Nephron progenitor cell (in vitro differentiated cells): ENCODE data around the gene ECHDC1.

ENCODE experiments used
- DNase-seq: peaks from one replicate; pipeline ENCODE4 v3.0.0; 2021
- H3K27ac Mint-ChIP-seq: 2 replicates; pipeline ENCODE4 v1.8.0; 2021; ENCODE audit warnings: mild to moderate bottlenecking, moderate library complexity, mixed read lengths
- H3K27me3 Mint-ChIP-seq: 2 replicates; pipeline ENCODE4 v1.8.0; 2021; ENCODE audit warnings: mild to moderate bottlenecking, low read depth, mixed read lengths; ENCODE audit not compliant: poor library complexity
- H3K36me3 Mint-ChIP-seq: 2 replicates; pipeline ENCODE4 v1.8.0; 2021; ENCODE audit warnings: low read depth, mixed read lengths
- H3K4me1 Mint-ChIP-seq: 2 replicates; pipeline ENCODE4 v1.8.0; 2021; ENCODE audit warnings: mixed read lengths
- H3K4me3 Mint-ChIP-seq: 2 replicates; pipeline ENCODE4 v1.8.0; 2021; ENCODE audit warnings: mild to moderate bottlenecking, moderate library complexity, mixed read lengths
- H3K9me3 Mint-ChIP-seq: 2 replicates; pipeline ENCODE4 v1.8.0; 2021; ENCODE audit warnings: mild to moderate bottlenecking, moderate library complexity, mixed read lengths
- CTCF ChIP-seq: fragments of 200-600 bp; sonication (generic); IDR thresholded peaks from 2 replicates; pipeline ENCODE4 v1.5.0; 2021; ENCODE audit warnings: antibody characterized with exemption

Gene ECHDC1

DNA sequence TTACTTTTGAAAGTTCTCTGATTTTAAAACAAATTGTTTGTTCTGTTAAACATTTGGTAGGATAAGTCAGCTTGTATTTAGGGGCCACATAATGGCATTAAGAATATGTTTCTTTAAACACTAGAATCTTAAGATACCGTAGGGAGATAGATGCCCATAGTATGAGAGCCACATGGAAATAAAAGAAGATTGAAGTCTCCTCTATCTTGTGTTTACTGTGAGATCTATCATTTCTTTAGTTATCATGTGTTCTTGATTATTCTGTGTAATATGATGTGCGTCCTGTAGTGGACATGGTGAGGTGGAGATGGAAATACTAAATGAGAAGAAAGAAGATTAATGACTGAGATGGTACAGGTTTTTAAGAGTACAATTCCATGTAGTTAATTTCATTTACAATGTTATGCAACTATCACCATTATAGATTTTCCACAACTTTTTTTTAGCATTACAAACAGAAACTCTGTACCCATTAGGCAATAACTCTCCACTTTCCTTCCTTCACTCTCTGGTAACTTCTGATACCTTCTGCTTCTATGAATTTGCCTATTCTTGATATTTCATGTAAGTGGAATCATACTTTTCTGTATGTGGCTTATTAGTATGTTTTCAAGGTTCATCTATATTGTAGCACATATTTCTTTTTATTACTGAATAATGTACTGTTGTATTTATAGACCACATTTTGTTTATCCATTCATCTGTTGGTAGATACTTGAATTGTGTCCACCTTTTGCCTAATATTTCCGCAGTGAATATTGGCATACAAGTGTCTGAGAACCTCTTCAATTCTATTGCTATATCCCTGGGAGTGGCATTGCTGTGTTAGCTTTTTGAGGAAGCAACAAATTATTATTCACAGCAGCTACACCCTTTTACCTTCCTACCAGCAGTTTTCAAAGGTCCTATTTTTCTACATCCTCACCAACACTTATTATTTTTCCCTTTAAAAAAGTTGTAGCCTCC lies 65.2 kb downstream of the ECHDC1 start:
- H3K36me3 Mint-ChIP-seq = peaks cover 33% of the 10 kb centered on the region
- H3K9me3 Mint-ChIP-seq = no peaks in the 10 kb centered on the region
- no peaks in the 10 kb centered on the region for H3K27me3 Mint-ChIP-seq
- no peak for DNase-seq
- H3K4me1 Mint-ChIP-seq = peaks cover 5% of the 10 kb centered on the region
- H3K4me3 Mint-ChIP-seq = no peak overlapping the region
- no peak overlapping the region for H3K27ac Mint-ChIP-seq
- no peak for TF ChIP-seq CTCF

GRCh38 chr6:127276331-127276730 lies 67.1 kb downstream of the ECHDC1 start:
- no peak overlapping the region for H3K4me3 Mint-ChIP-seq
- no peaks in the 10 kb centered on the region for H3K27me3 Mint-ChIP-seq
- H3K27ac Mint-ChIP-seq = no peak overlapping the region
- peaks cover 11% of the 10 kb centered on the region for H3K4me1 Mint-ChIP-seq
- TF ChIP-seq CTCF = no peak
- DNase-seq = no peak
- H3K9me3 Mint-ChIP-seq = no peaks in the 10 kb centered on the region
- H3K36me3 Mint-ChIP-seq = peaks cover 26% of the 10 kb centered on the region

DNA sequence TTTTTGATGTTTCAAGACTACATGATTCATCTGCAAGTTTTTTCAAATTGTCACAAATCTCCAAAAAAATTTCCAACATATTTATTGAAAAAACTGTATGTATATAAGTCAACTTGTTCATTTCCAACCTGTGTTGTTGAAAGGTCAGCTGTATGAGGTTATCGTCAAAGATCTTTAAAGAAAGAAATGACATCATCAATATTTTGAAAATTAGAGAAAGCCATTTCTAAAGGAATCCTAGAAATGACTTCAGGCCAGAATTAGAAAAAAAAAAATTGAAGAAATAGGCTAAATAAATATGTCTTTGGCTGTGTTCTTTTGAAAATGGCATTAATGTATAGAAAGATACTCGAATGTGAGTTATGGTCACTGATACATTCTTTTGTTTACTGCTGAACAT lies 69.9 kb downstream of the ECHDC1 start:
- no peaks in the 10 kb centered on the region for H3K9me3 Mint-ChIP-seq
- no peak for DNase-seq
- TF ChIP-seq CTCF = no peak
- H3K4me1 Mint-ChIP-seq = peaks cover 34% of the 10 kb centered on the region
- H3K27me3 Mint-ChIP-seq = peaks cover 2% of the 10 kb centered on the region
- no peak overlapping the region for H3K4me3 Mint-ChIP-seq
- peaks cover 39% of the 10 kb centered on the region for H3K36me3 Mint-ChIP-seq
- no peak overlapping the region for H3K27ac Mint-ChIP-seq

DNA sequence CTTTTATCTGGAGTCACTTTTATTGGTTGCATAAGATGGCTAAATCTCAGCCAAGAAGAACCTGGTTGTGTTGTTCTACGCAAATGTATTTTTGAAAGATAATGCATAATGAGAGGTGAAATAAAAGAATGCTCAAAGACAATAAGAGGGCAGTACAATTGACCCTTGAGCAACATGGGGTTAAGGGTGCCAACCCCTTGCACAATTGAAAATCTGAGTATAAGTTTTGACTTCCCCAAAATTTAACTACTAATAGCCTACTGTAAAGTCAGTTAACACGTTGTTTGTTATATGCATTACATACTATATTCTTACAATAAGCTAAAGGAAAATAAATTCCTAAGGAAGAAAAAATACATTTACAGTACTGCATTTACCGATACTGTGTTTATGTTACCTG lies 70.8 kb downstream of the ECHDC1 start:
- no peaks in the 10 kb centered on the region for H3K9me3 Mint-ChIP-seq
- peaks cover 2% of the 10 kb centered on the region for H3K27me3 Mint-ChIP-seq
- H3K4me3 Mint-ChIP-seq = no peak overlapping the region
- H3K4me1 Mint-ChIP-seq = peaks cover 39% of the 10 kb centered on the region
- H3K36me3 Mint-ChIP-seq = peaks cover 39% of the 10 kb centered on the region
- no peak for TF ChIP-seq CTCF
- DNase-seq = no peak
- H3K27ac Mint-ChIP-seq = no peak overlapping the region

- H3K27me3 Mint-ChIP-seq = peaks cover 5% of the 10 kb centered on the region
- no peaks in the 10 kb centered on the region for H3K9me3 Mint-ChIP-seq
- peak overlapping the region; percentile 99 for H3K4me3 Mint-ChIP-seq
- H3K36me3 Mint-ChIP-seq = peaks cover 24% of the 10 kb centered on the region
- H3K4me1 Mint-ChIP-seq = peaks cover 53% of the 10 kb centered on the region
- DNase-seq = no peak
- H3K27ac Mint-ChIP-seq = peak overlapping the region; percentile 100
- TF ChIP-seq CTCF = no peak
Measured at GRCh38 chr6:127267646-127268625, 75.5 kb downstream of the ECHDC1 start.
